Endothelial cell of umbilical vein (primary cell): ENCODE data around the gene NSD2. TPM values are rescaled to one million over a fixed set of nuclear protein-coding genes. Genes with fewer than 3 reads are reported as not detected.

Source experiments
- BruUV-seq: library from RNA; stranded (reverse); fragments of 400-500 nt; replicated peaks from 2 replicates; lab custom pipeline; 2021; lab: Mats Ljungman, UMichigan
- CTCF ChIA-PET: fragments of 300-600, 350-600 bp; sonication (Branson Sonifier 250); formaldehyde crosslinking; loops from one replicate; lab custom pipeline; 2021; ENCODE audit warnings: antibody characterized with exemption, inconsistent platforms; lab: Charles Lee
- POLR2A ChIA-PET: fragments of 300-600, 350-600 bp; sonication (Branson Sonifier 250); formaldehyde crosslinking; loops from one replicate; lab custom pipeline; 2021; ENCODE audit warnings: antibody characterized with exemption, inconsistent platforms; lab: Charles Lee
- DNase-seq: peaks from one replicate; pipeline ENCODE4 v3.0.0-alpha.2; 2011; ENCODE audit warnings: low read depth, low spot score
- FAIRE-seq: peaks from 2 replicates; lab custom pipeline; 2011; peaks lifted over from hg19 to GRCh38; lab: Jason Lieb, UNC
- H2AFZ ChIP-seq: 2 replicates; pipeline ENCODE4 v1.6.0; 2012; ENCODE audit warnings: low read depth, low read length, control low read depth, inconsistent platforms
- H3K27ac ChIP-seq: 2 replicates; pipeline ENCODE4 v1.5.1; 2011; ENCODE audit warnings: low read depth, mild to moderate bottlenecking, control low read depth, low read length, moderate library complexity; ENCODE audit not compliant: insufficient read depth
- H3K27me3 ChIP-seq, 2 experiments: 2 replicates each; pipeline versions ENCODE4 v1.6.0 to v1.6.1; 2011; ENCODE audit warnings: low read length in 2 of 2, mixed read lengths in 1 of 2; ENCODE audit not compliant: control insufficient read depth in 2 of 2, insufficient read depth in 2 of 2
- H3K36me3 ChIP-seq, 2 experiments: 2 replicates in 1 of 2; 3 replicates in 1 of 2; pipeline ENCODE4 v1.5.1; 2011; ENCODE audit warnings: low read length in 2 of 2, mild to moderate bottlenecking in 1 of 2, moderate library complexity in 1 of 2; ENCODE audit not compliant: control insufficient read depth in 2 of 2, insufficient read depth in 2 of 2; ENCODE audit errors: extremely low read depth in 1 of 2
- H3K4me1 ChIP-seq: 3 replicates; pipeline ENCODE4 v1.5.1; 2011; ENCODE audit warnings: mild to moderate bottlenecking, low read length; ENCODE audit not compliant: control insufficient read depth, insufficient read depth; ENCODE audit errors: extremely low read depth
- H3K4me2 ChIP-seq: 2 replicates; pipeline ENCODE4 v1.6.1; 2011; ENCODE audit warnings: low read length, control low read depth, mixed read lengths; ENCODE audit not compliant: insufficient read depth
- H3K4me3 ChIP-seq, 3 experiments: fragments of 200-600 bp in 1 of 3; sonication (generic), shearing (Covaris generic) in 1 of 3; replicated peaks in 1 of 3; 2 replicates each; pipeline ENCODE4 v1.5.1; 2011 to 2016; ENCODE audit warnings: control low read depth in 3 of 3, low read length in 3 of 3, mild to moderate bottlenecking in 2 of 3, inconsistent platforms in 1 of 3, low read depth in 1 of 3, moderate library complexity in 1 of 3; ENCODE audit not compliant: insufficient read depth in 1 of 3
- H3K79me2 ChIP-seq: 2 replicates; pipeline ENCODE4 v1.6.0; 2012; ENCODE audit warnings: low read length, inconsistent platforms; ENCODE audit not compliant: control insufficient read depth, insufficient read depth
- H3K9ac ChIP-seq: replicated peaks from 2 replicates; pipeline ENCODE3; 2011; ENCODE audit warnings: low read length, control low read depth; ENCODE audit not compliant: insufficient read depth; ENCODE audit errors: extremely low read depth
- H3K9me1 ChIP-seq: replicated peaks from 3 replicates; pipeline ENCODE4 v1.6.0; 2011; ENCODE audit warnings: mild to moderate bottlenecking, low read length; ENCODE audit not compliant: control insufficient read depth, insufficient read depth; ENCODE audit errors: extremely low read depth
- H3K9me3 ChIP-seq: replicated peaks from 2 replicates; pipeline ENCODE4 v1.5.1; 2012; ENCODE audit warnings: low read length, inconsistent platforms; ENCODE audit not compliant: control insufficient read depth, insufficient read depth
- H4K20me1 ChIP-seq: replicated peaks from 2 replicates; pipeline ENCODE3; 2011; ENCODE audit warnings: mild to moderate bottlenecking, low read length; ENCODE audit not compliant: control insufficient read depth, insufficient read depth; ENCODE audit errors: extremely low read depth
- CTCF ChIP-seq, 2 donors: IDR thresholded peaks; 1 replicate in 1 of 2; 2 replicates in 1 of 2; pipeline ENCODE4 v1.5.1; 2011; ENCODE audit warnings: low read length in 2 of 2, mild to moderate bottlenecking in 2 of 2, moderate library complexity in 2 of 2, control low read depth in 1 of 2, inconsistent platforms in 1 of 2, low read depth in 1 of 2; ENCODE audit not compliant: insufficient read depth in 1 of 2; ENCODE audit errors: extremely low read depth in 1 of 2
- EZH2 ChIP-seq: IDR thresholded peaks from 2 replicates; pipeline ENCODE4 v1.6.1; 2012; ENCODE audit warnings: borderline replicate concordance, low read depth, mild to moderate bottlenecking, moderate library complexity, low read length, inconsistent platforms; ENCODE audit not compliant: severe bottlenecking
- JUN ChIP-seq: IDR thresholded peaks from 2 replicates; pipeline ENCODE4 v1.6.1; 2011; ENCODE audit warnings: borderline replicate concordance, low read depth; ENCODE audit not compliant: insufficient read length, insufficient read depth
- MYC ChIP-seq: IDR thresholded peaks from one replicate; pipeline ENCODE4 v1.6.1; 2011; ENCODE audit warnings: mild to moderate bottlenecking, low read depth, low read length
- POLR2A ChIP-seq: IDR thresholded peaks from 2 replicates; pipeline ENCODE4 v1.6.1; 2012; ENCODE audit warnings: low read depth, mild to moderate bottlenecking, control low read depth, low read length
- POLR2AphosphoS5 ChIP-seq: IDR thresholded peaks from 2 replicates; pipeline ENCODE4 v1.6.1; 2012; ENCODE audit warnings: low read depth, mild to moderate bottlenecking, control low read depth, low read length, moderate library complexity; ENCODE audit not compliant: insufficient read depth
- dilution Hi-C: fragments of 300-500 bp; cut with MboI; formaldehyde crosslinking; loops from one replicate; pipeline ENCODE4 v1.15.0; 2019; ENCODE audit warnings: low sequenced_read_pairs; ENCODE audit not compliant: extremely low pct_ligation_motif_present
- intact Hi-C: fragments of 100-400 bp; cut with micrococcal nuclease; formaldehyde crosslinking; loops from one replicate; pipeline ENCODE4 v1.10.0; 2022
- polyA plus RNA-seq, 4 experiments: library from polyadenylated mRNA; depleted of rRNA in 3 of 4; stranded (reverse) in 3 of 4; unstranded in 1 of 4; fragments of >200 nt; gene quantifications; 2 replicates each; pipeline versions ENCODE4 v1.2.1 to v1.2.3, GENCODE V29; 2011 to 2012; ENCODE audit warnings: missing spikeins in 1 of 4
- total RNA-seq: library from RNA; stranded (reverse); gene quantifications from 2 replicates; pipeline ENCODE4 v1.2.3, GENCODE V29; 2021
- TF ChIP-seq, protein P1 (sequence below): IDR thresholded peaks from 2 replicates; pipeline ENCODE4 v1.6.1; 2011; ENCODE audit not compliant: insufficient read depth, insufficient read length

NSD2 gene
- total and polyA plus RNA-seq, 2 donors (not counting 3 experiments of a cell fraction or from before 2014, with no cell fraction given) = 31.3 to 171 TPM

DNA sequence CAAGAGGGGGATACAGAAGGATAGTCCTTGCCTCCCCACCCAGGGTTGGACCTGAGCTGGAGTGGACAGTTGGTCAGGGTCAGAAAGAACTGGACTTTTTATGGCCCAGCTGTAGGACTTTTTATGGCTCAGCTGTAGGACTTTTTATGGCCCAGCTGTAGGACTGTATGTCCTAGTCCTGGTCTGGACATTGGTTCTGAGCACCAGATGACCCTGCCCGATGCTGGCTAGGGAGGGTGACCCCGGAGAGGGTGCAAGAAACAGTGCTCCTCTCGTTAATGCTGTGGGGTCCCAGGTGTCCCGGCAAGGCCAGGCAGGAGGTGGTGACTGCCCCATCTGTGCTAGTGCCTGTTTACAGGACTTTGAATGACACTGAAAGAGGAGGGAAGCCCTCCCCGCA lies 13.3 kb upstream of the NSD2 start:
- Histone ChIP-seq H3K9ac (no peak overlapping the region), H3K36me3 (no peaks in the 10 kb centered on the region), H3K4me1 (peaks cover 17% of the 10 kb centered on the region), H3K79me2 (peaks cover 36% of the 10 kb centered on the region), H3K27ac (no peak overlapping the region), H4K20me1 (no peaks in the 10 kb centered on the region), H3K4me3 (no peak overlapping the region), H3K9me1 (no peaks in the 10 kb centered on the region), H3K27me3 (no peaks in the 10 kb centered on the region), H2AFZ (no peak overlapping the region), H3K4me2 (no peak overlapping the region), H3K9me3 (no peaks in the 10 kb centered on the region)
- dilution Hi-C loops = no loop called here
- intact Hi-C loops = loop anchor here (2.0 kb wide), 1 partner anchor 41 kb away; no protein-coding TSS in a partner anchor
- no peak for DNase-seq
- CTCF ChIA-PET = interaction anchor here (0.7 to 4.8 kb wide), 2 partner anchors 41 to 79 kb away, joined by 3 to 25 read pairs; no protein-coding TSS in a partner anchor
- TF ChIP-seq, protein P1, sequence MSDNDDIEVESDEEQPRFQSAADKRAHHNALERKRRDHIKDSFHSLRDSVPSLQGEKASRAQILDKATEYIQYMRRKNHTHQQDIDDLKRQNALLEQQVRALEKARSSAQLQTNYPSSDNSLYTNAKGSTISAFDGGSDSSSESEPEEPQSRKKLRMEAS = no peak
- TF ChIP-seq POLR2A = no peak
- TF ChIP-seq CTCF (IDR thresholded peaks at IDR 0.05; ENCODE audit: extremely low read depth in 1 of 2, insufficient read depth in 1 of 2, low read depth in 1 of 2, low read length in 2 of 2) = no peak
- TF ChIP-seq MYC = no peak
- no peak for TF ChIP-seq JUN
- TF ChIP-seq POLR2AphosphoS5 = no peak
- no peak for TF ChIP-seq EZH2
- FAIRE-seq = no peak
- BruUV-seq = no TSS peak
- POLR2A ChIA-PET = no interaction called here
